Measurements from ENCODE around the gene DLG2. TPM values are rescaled to one million over a fixed set of nuclear protein-coding genes. Genes with fewer than 3 reads are reported as not detected.

DLG2 gene
- total RNA-seq, 1 donor from 2014 or later, result 5.9 TPM

GRCh38 chr11:85099522-85099921 is 527.6 kb downstream of the DLG2 start:
- Mint-ChIP-seq H3K27ac (no peak overlapping the region), H3K9me3 (peaks cover 5% of the 10 kb centered on the region)
- TF ChIP-seq CTCF (conservative IDR thresholded peaks at IDR 0.05), result no peak

GRCh38 chr11:85098996-85099395 is 528.1 kb downstream of the DLG2 start:
- Mint-ChIP-seq H3K27ac (no peak overlapping the region), H3K4me1 (ENCODE audit: unreplicated experiment) (no peaks in the 10 kb centered on the region), H3K36me3 (no peaks in the 10 kb centered on the region)

More at GRCh38 chr11:85099522-85099921, 527.6 kb downstream of the DLG2 start:
- no peaks in the 10 kb centered on the region for H3K4me1 Mint-ChIP-seq (ENCODE audit: unreplicated experiment)
- no peaks in the 10 kb centered on the region for H3K36me3 Mint-ChIP-seq
- H3K4me3 Mint-ChIP-seq, result no peak overlapping the region
- DNase-seq (ENCODE audit: extremely low spot score, unreplicated experiment), result no peak
- no peaks in the 10 kb centered on the region for H3K27me3 Mint-ChIP-seq

GRCh38 chr11:85096939-85097338 is 530.2 kb downstream of the DLG2 start:
- no peaks in the 10 kb centered on the region for H3K27me3 Mint-ChIP-seq
- DNase-seq (ENCODE audit: extremely low spot score, unreplicated experiment), result no peak
- H3K4me1 Mint-ChIP-seq (ENCODE audit: unreplicated experiment), result no peaks in the 10 kb centered on the region
- TF ChIP-seq CTCF (conservative IDR thresholded peaks at IDR 0.05), result no peak
- peaks cover 5% of the 10 kb centered on the region for H3K9me3 Mint-ChIP-seq
- H3K4me3 Mint-ChIP-seq, result no peak overlapping the region
- no peaks in the 10 kb centered on the region for H3K36me3 Mint-ChIP-seq
- no peak overlapping the region for H3K27ac Mint-ChIP-seq

More at GRCh38 chr11:85098996-85099395, 528.1 kb downstream of the DLG2 start:
- no peak overlapping the region for H3K4me3 Mint-ChIP-seq
- H3K9me3 Mint-ChIP-seq, result peaks cover 5% of the 10 kb centered on the region
- TF ChIP-seq CTCF (conservative IDR thresholded peaks at IDR 0.05), result no peak
- H3K27me3 Mint-ChIP-seq, result no peaks in the 10 kb centered on the region
- DNase-seq (ENCODE audit: extremely low spot score, unreplicated experiment), result no peak

- Mint-ChIP-seq H3K27me3 (no peaks in the 10 kb centered on the region), H3K4me1 (ENCODE audit: unreplicated experiment) (no peaks in the 10 kb centered on the region), H3K4me3 (no peak overlapping the region), H3K27ac (no peak overlapping the region), H3K36me3 (no peaks in the 10 kb centered on the region), H3K9me3 (peaks cover 5% of the 10 kb centered on the region)
- no peak for TF ChIP-seq CTCF (conservative IDR thresholded peaks at IDR 0.05)
- no peak for DNase-seq (ENCODE audit: extremely low spot score, unreplicated experiment)
These were observed 531.9 kb downstream of the DLG2 start for GRCh38 chr11:85095239-85095638.

GRCh38 chr11:85094795-85095194 is 532.3 kb downstream of the DLG2 start:
- H3K9me3 Mint-ChIP-seq, result peaks cover 5% of the 10 kb centered on the region
- H3K27ac Mint-ChIP-seq, result no peak overlapping the region
- no peaks in the 10 kb centered on the region for H3K27me3 Mint-ChIP-seq
- H3K4me1 Mint-ChIP-seq (ENCODE audit: unreplicated experiment), result no peaks in the 10 kb centered on the region
- no peaks in the 10 kb centered on the region for H3K36me3 Mint-ChIP-seq
- DNase-seq (ENCODE audit: extremely low spot score, unreplicated experiment), result no peak
- TF ChIP-seq CTCF (conservative IDR thresholded peaks at IDR 0.05), result no peak
- H3K4me3 Mint-ChIP-seq, result no peak overlapping the region

GRCh38 chr11:85089654-85090053 is 537.5 kb downstream of the DLG2 start:
- Mint-ChIP-seq H3K36me3 (no peaks in the 10 kb centered on the region), H3K4me3 (no peak overlapping the region), H3K4me1 (ENCODE audit: unreplicated experiment) (no peaks in the 10 kb centered on the region), H3K27ac (no peak overlapping the region), H3K9me3 (no peaks in the 10 kb centered on the region), H3K27me3 (no peaks in the 10 kb centered on the region)
- no peak for TF ChIP-seq CTCF (conservative IDR thresholded peaks at IDR 0.05)
- DNase-seq (ENCODE audit: extremely low spot score, unreplicated experiment), result no peak
